B cell (primary cell): ENCODE results near the gene IFI44L. TPM values are rescaled to one million over a fixed set of nuclear protein-coding genes. Genes with fewer than 3 reads are reported as not detected.

Source experiments
- ATAC-seq: fragments of 200-7000 bp; cut with Tn5 transposase; one replicate; pipeline ENCODE4 v1.10.0; 2021; ENCODE audit warnings: low read depth, mild to moderate bottlenecking, moderate number of reproducible peaks, moderate library complexity
- CTCF ChIA-PET: fragments of 350-600 bp; sonication (Branson Sonifier 250); formaldehyde crosslinking; loops from one replicate; lab custom pipeline; 2021; ENCODE audit warnings: antibody characterized with exemption, inconsistent platforms; lab: Charles Lee
- POLR2A ChIA-PET: fragments of 350-600 bp; sonication (Branson Sonifier 250); formaldehyde crosslinking; loops from one replicate; lab custom pipeline; 2021; ENCODE audit warnings: antibody characterized with exemption; lab: Charles Lee
- DNase-seq: peaks from one replicate; pipeline ENCODE4 v3.0.0; 2013
- H2AFZ ChIP-seq: 2 replicates; pipeline ENCODE4 v1.6.1; 2012; ENCODE audit warnings: mild to moderate bottlenecking, low read depth, low read length; ENCODE audit not compliant: insufficient read depth, poor library complexity, severe bottlenecking
- H3K27ac ChIP-seq, 2 donors: 1 replicate in 1 of 2; 2 replicates in 1 of 2; pipeline ENCODE4 v1.5.1; 2012 to 2013; ENCODE audit warnings: low read length in 2 of 2, mild to moderate bottlenecking in 2 of 2, moderate library complexity in 1 of 2
- H3K27me3 ChIP-seq, 4 experiments: fragments of 200-600 bp in 1 of 4; sonication (generic) in 1 of 4; replicated peaks in 1 of 4; 1 replicate in 2 of 4; 2 replicates in 2 of 4; pipeline versions ENCODE4 v1.6.1 to v1.7.0; 2013 to 2016; ENCODE audit warnings: low read length in 3 of 4, mild to moderate bottlenecking in 2 of 4, mixed read lengths in 1 of 4, moderate library complexity in 1 of 4; ENCODE audit not compliant: insufficient read depth in 4 of 4, control insufficient read depth in 3 of 4; ENCODE audit errors: control extremely low read depth in 1 of 4
- H3K36me3 ChIP-seq, 2 experiments: replicated peaks in 1 of 2; 1 replicate in 1 of 2; 2 replicates in 1 of 2; pipeline versions ENCODE4 v1.6.1 to v1.7.1; 2013; ENCODE audit warnings: low read length in 1 of 2; ENCODE audit not compliant: insufficient read depth in 2 of 2, control insufficient read depth in 1 of 2; ENCODE audit errors: control extremely low read depth in 1 of 2, extremely low read depth in 1 of 2
- H3K4me1 ChIP-seq, 2 donors: fragments of 200-600 bp in 1 of 2; sonication (generic) in 1 of 2; 1 replicate in 1 of 2; 2 replicates in 1 of 2; pipeline versions ENCODE4 v1.5.1 to v1.6.1; 2013 to 2017; ENCODE audit warnings: low read length in 2 of 2; ENCODE audit not compliant: control insufficient read depth in 2 of 2, insufficient read depth in 2 of 2
- H3K4me2 ChIP-seq: replicated peaks from 2 replicates; pipeline ENCODE3; 2012; ENCODE audit warnings: mild to moderate bottlenecking, low read depth, low read length; ENCODE audit not compliant: poor library complexity, severe bottlenecking
- H3K4me3 ChIP-seq, 5 experiments: fragments of 200-600 bp in 1 of 5; sonication (generic) in 1 of 5; 1 replicate in 3 of 5; 2 replicates in 2 of 5; pipeline versions ENCODE4 v1.5.1 to v1.7.0; 2011 to 2016; ENCODE audit warnings: low read length in 4 of 5, mild to moderate bottlenecking in 4 of 5, low read depth in 2 of 5, control low read depth in 1 of 5, moderate library complexity in 1 of 5; ENCODE audit not compliant: insufficient read depth in 1 of 5; ENCODE audit errors: control extremely low read depth in 1 of 5, extremely low read depth in 1 of 5
- H3K79me2 ChIP-seq: fragments of 200-600 bp; sonication (generic); one replicate; pipeline ENCODE4 v1.6.0; 2016; ENCODE audit warnings: low read length; ENCODE audit not compliant: control insufficient read depth, insufficient read depth
- H3K9ac ChIP-seq: fragments of 200-600 bp; sonication (generic); 2 replicates; pipeline ENCODE4 v1.6.1; 2017; ENCODE audit warnings: mild to moderate bottlenecking, low read length, moderate library complexity
- H3K9me3 ChIP-seq, 3 donors: one replicate each; pipeline versions ENCODE4 v1.6.1 to v1.7.1; 2013; ENCODE audit warnings: low read length in 2 of 3; ENCODE audit not compliant: control insufficient read depth in 2 of 3, insufficient read depth in 1 of 3; ENCODE audit errors: control extremely low read depth in 1 of 3
- H4K20me1 ChIP-seq: 2 replicates; pipeline ENCODE4 v1.6.0; 2012; ENCODE audit warnings: mild to moderate bottlenecking, low read length; ENCODE audit not compliant: insufficient read depth, control insufficient read depth, poor library complexity, severe bottlenecking
- H3K27ac Mint-ChIP-seq: one replicate; pipeline ENCODE4 v1.8.0; 2021; ENCODE audit warnings: mixed read lengths
- H3K27me3 Mint-ChIP-seq: one replicate; pipeline ENCODE4 v1.8.0; 2021; ENCODE audit warnings: mixed read lengths
- H3K4me1 Mint-ChIP-seq: one replicate; pipeline ENCODE4 v1.8.0; 2021; ENCODE audit warnings: mixed read lengths
- H3K4me3 Mint-ChIP-seq: one replicate; pipeline ENCODE4 v1.8.0; 2021; ENCODE audit warnings: mixed read lengths
- H3K9me3 Mint-ChIP-seq: one replicate; pipeline ENCODE4 v1.8.0; 2022; ENCODE audit warnings: mixed read lengths; ENCODE audit not compliant: insufficient read depth
- CTCF ChIP-seq: fragments of 200-600 bp; IDR thresholded peaks from one replicate; pipeline ENCODE4 v1.8.0; 2022; ENCODE audit warnings: antibody characterized with exemption, mild to moderate bottlenecking
- EZH2 ChIP-seq: IDR thresholded peaks from 2 replicates; pipeline ENCODE4 v1.6.1; 2012; ENCODE audit warnings: borderline replicate concordance, low read depth, mild to moderate bottlenecking, moderate library complexity, low read length; ENCODE audit not compliant: insufficient read depth, poor library complexity, severe bottlenecking
- WGBS: methylation state at CpG from one replicate; pipeline ENCODE4 v1.1.5; 2013; ENCODE audit warnings: missing lambda C conversion rate; ENCODE audit not compliant: insufficient coverage; 5-methylcytosine and 5-hydroxymethylcytosine counted together
- intact Hi-C: fragments of 100-400 bp; cut with micrococcal nuclease; formaldehyde crosslinking; loops from one replicate; pipeline ENCODE4 v1.10.0; 2022
- polyA plus RNA-seq: library from polyadenylated mRNA; depleted of rRNA; stranded (reverse); fragments of >200 nt; gene quantifications from 2 replicates; pipeline ENCODE4 v1.2.3, GENCODE V29; 2012
- total RNA-seq, 2 donors: library from RNA; stranded (reverse); fragments of 120-200 nt in 1 of 2; gene quantifications; 1 replicate in 1 of 2; 2 replicates in 1 of 2; pipeline versions ENCODE4 v1.2.3 to v1.2.4, GENCODE V29; 2013 to 2022

The IFI44L gene
- total and polyA plus RNA-seq, 2 donors (not counting 1 experiment from before 2014, with no cell fraction given): 3.7 to 4.8 TPM

- H3K27ac ChIP-seq: no peak overlapping the region
These were observed 31.0 kb downstream of the IFI44L start for GRCh38 chr1:78651241-78651640.

More at GRCh38 chr1:78651241-78651640, 31.0 kb downstream of the IFI44L start:
- Histone ChIP-seq H3K4me1 (peaks cover 8 to 18% of the 10 kb centered on the region in 2 donors), H3K9me3 (peaks cover 1 to 9% (median 7%) of the 10 kb centered on the region in 3 donors), H3K27me3 (no peaks in the 10 kb centered on the region), H2AFZ (peak overlapping the region; percentile 75), H3K4me3 (peak overlapping the region in 4 of 5 experiments; percentile 6 to 58 (median 46)), H3K9ac (peak overlapping the region; percentile 45), H4K20me1 (no peaks in the 10 kb centered on the region), H3K79me2 (peaks cover 12% of the 10 kb centered on the region), H3K4me2 (peak overlapping the region; percentile 59), H3K36me3 (no peaks in the 10 kb centered on the region)
- peaks cover 10% of the 10 kb centered on the region for H3K9me3 Mint-ChIP-seq
- intact Hi-C loops: loop anchor here (5.0 kb wide), 1 partner anchor 34 kb away; no protein-coding TSS in a partner anchor
- WGBS: 33% methylated on average over 5 of the region's 12 CpGs
- ATAC-seq: no peak
- H3K27me3 Mint-ChIP-seq: no peaks in the 10 kb centered on the region
- ChIA-PET POLR2A (no interaction called here), CTCF (interaction anchor here (1.0 kb wide), 1 partner anchor 34 kb away, joined by 3 read pairs; no protein-coding TSS in a partner anchor)
- H3K27ac Mint-ChIP-seq: peak overlapping the region; percentile 12
- peak overlapping the region; percentile 61 for H3K4me3 Mint-ChIP-seq
- H3K4me1 Mint-ChIP-seq: peaks cover 22% of the 10 kb centered on the region
- no peak for TF ChIP-seq CTCF
- no peak for TF ChIP-seq EZH2
- DNase-seq: peak; percentile 15
